OCI-LY1 (cell line): ENCODE data around the gene SULT2B1.

Experiments used
- H2AFZ ChIP-seq: fragments of 200-600 bp; sonication (generic), shearing (Covaris generic); 2 replicates; pipeline ENCODE4 v1.6.0; 2014; ENCODE audit warnings: antibody characterized with exemption, mild to moderate bottlenecking, low read length
- H3F3A ChIP-seq: fragments of 200-600 bp; sonication (generic), shearing (Covaris generic); 2 replicates; pipeline ENCODE4 v1.6.0; 2014; ENCODE audit warnings: mild to moderate bottlenecking, antibody characterized with exemption, low read length, moderate library complexity; ENCODE audit not compliant: insufficient read depth
- H3K27ac ChIP-seq: fragments of 200-600 bp; sonication (generic); 2 replicates; pipeline ENCODE4 v1.5.1; 2014; ENCODE audit warnings: low read length, mixed run types, mild to moderate bottlenecking, low read depth; ENCODE audit not compliant: poor library complexity, severe bottlenecking
- H3K27me3 ChIP-seq: fragments of 200-600 bp; sonication (generic); 2 replicates; pipeline ENCODE4 v1.6.0; 2014; ENCODE audit warnings: antibody characterized with exemption, mild to moderate bottlenecking, low read length, moderate library complexity; ENCODE audit not compliant: insufficient read depth
- H3K36me3 ChIP-seq: fragments of 200-600 bp; sonication (generic); 2 replicates; pipeline ENCODE4 v1.6.1; 2014; ENCODE audit warnings: mild to moderate bottlenecking, antibody characterized with exemption, low read length, moderate library complexity, mixed read lengths; ENCODE audit not compliant: insufficient read depth
- H3K4me1 ChIP-seq: fragments of 200-600 bp; sonication (generic); 2 replicates; pipeline ENCODE4 v1.5.1; 2014; ENCODE audit warnings: mild to moderate bottlenecking, low read length, moderate library complexity; ENCODE audit not compliant: insufficient read depth, severe bottlenecking
- H3K4me2 ChIP-seq: fragments of 200-600 bp; sonication (generic), shearing (Covaris generic); 2 replicates; pipeline ENCODE4 v1.6.1; 2014; ENCODE audit warnings: low read length
- H3K4me3 ChIP-seq: fragments of 200-600 bp; sonication (generic); 2 replicates; pipeline ENCODE4 v1.5.1; 2014; ENCODE audit warnings: low read length, low read depth, mild to moderate bottlenecking, mixed read lengths; ENCODE audit not compliant: poor library complexity, severe bottlenecking
- H3K79me2 ChIP-seq: fragments of 200-600 bp; shearing (Covaris generic); 2 replicates; pipeline ENCODE4 v1.6.1; 2016; ENCODE audit warnings: mixed run types, low read length, mixed read lengths; ENCODE audit not compliant: insufficient read depth
- H3K9ac ChIP-seq: fragments of 200-600 bp; sonication (generic), shearing (Covaris generic); 2 replicates; pipeline ENCODE4 v1.6.1; 2014; ENCODE audit warnings: mild to moderate bottlenecking, low read length, mixed read lengths
- H3K9me2 ChIP-seq: fragments of 200-600 bp; sonication (generic), shearing (Covaris generic); 2 replicates; pipeline ENCODE4 v1.6.1; 2014; ENCODE audit warnings: low read depth, mild to moderate bottlenecking, low read length, mixed read lengths
- H3K9me3 ChIP-seq: fragments of 200-600 bp; shearing (Covaris generic); 2 replicates; pipeline ENCODE4 v1.6.1; 2014; ENCODE audit warnings: low read length, mixed read lengths
- H4K20me1 ChIP-seq: fragments of 200-600 bp; sonication (generic), shearing (Covaris generic); 2 replicates; pipeline ENCODE4 v1.6.0; 2016; ENCODE audit warnings: mild to moderate bottlenecking, low read length; ENCODE audit not compliant: insufficient read depth
- EZH2 ChIP-seq: fragments of 200-600 bp; sonication (generic), shearing (Covaris generic); IDR thresholded peaks from 2 replicates; pipeline ENCODE4 v1.8.0; 2017; ENCODE audit warnings: borderline replicate concordance, mixed run types, mild to moderate bottlenecking, antibody characterized with exemption, low read length, moderate library complexity, mixed read lengths
- TF ChIP-seq, protein P1 (sequence below): fragments of 200-600 bp; sonication (generic), shearing (Covaris generic); IDR thresholded peaks from 2 replicates; pipeline ENCODE4 v1.5.1; 2017; ENCODE audit warnings: mild to moderate bottlenecking, antibody characterized with exemption, low read length, moderate library complexity, mixed read lengths

Gene SULT2B1

GRCh38 chr19:48613024-48613851 is 61.3 kb downstream of the SULT2B1 start:
- Histone ChIP-seq H3F3A (no peaks in the 10 kb centered on the region), H3K36me3 (peaks cover 45% of the 10 kb centered on the region), H3K9me3 (no peaks in the 10 kb centered on the region), H2AFZ (no peak overlapping the region), H3K27me3 (no peaks in the 10 kb centered on the region), H3K79me2 (peaks cover 13% of the 10 kb centered on the region), H3K4me3 (no peak overlapping the region), H3K27ac (no peak overlapping the region), H3K9ac (no peak overlapping the region), H3K9me2 (no peaks in the 10 kb centered on the region), H3K4me1 (peaks cover 44% of the 10 kb centered on the region), H4K20me1 (no peaks in the 10 kb centered on the region), H3K4me2 (no peak overlapping the region)
- TF ChIP-seq EZH2: no peak

DNA sequence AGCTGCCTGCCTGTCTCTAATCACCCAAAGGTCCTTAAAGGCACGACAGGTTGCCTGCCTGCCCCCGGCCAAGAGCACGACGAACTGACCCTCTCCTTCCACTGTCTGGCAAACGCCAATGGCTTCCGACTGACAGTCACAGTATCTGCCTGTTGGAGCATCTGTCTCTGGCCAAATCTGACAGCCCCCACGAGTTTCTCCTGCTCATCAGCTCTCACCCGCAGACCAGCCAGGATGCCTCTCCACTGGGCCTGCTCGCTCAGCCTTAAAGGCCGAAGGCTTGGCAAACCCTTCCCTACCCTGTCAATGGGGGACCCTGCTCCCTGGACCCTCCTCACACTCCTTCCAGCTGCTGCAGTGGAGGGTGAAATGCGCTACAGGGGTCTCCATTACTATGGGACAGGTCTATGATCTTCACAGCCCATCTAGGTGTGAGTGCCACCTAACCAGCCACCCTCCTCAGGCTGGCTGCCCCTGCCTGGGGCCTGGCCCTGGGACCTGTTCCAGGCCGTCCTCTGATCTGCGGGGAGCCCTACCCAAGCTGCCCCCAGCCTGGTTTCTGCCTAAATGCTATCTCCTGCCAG is 62.0 kb downstream of the SULT2B1 start:
- Histone ChIP-seq H3K4me2 (no peak overlapping the region), H2AFZ (no peak overlapping the region), H3K9me3 (no peaks in the 10 kb centered on the region), H3K4me1 (peaks cover 39% of the 10 kb centered on the region), H3K27me3 (no peaks in the 10 kb centered on the region), H3K9me2 (no peaks in the 10 kb centered on the region), H3K4me3 (no peak overlapping the region), H4K20me1 (no peaks in the 10 kb centered on the region), H3K9ac (no peak overlapping the region), H3K36me3 (peaks cover 50% of the 10 kb centered on the region), H3K27ac (no peak overlapping the region), H3F3A (no peaks in the 10 kb centered on the region), H3K79me2 (peaks cover 20% of the 10 kb centered on the region)
- TF ChIP-seq, protein P1, sequence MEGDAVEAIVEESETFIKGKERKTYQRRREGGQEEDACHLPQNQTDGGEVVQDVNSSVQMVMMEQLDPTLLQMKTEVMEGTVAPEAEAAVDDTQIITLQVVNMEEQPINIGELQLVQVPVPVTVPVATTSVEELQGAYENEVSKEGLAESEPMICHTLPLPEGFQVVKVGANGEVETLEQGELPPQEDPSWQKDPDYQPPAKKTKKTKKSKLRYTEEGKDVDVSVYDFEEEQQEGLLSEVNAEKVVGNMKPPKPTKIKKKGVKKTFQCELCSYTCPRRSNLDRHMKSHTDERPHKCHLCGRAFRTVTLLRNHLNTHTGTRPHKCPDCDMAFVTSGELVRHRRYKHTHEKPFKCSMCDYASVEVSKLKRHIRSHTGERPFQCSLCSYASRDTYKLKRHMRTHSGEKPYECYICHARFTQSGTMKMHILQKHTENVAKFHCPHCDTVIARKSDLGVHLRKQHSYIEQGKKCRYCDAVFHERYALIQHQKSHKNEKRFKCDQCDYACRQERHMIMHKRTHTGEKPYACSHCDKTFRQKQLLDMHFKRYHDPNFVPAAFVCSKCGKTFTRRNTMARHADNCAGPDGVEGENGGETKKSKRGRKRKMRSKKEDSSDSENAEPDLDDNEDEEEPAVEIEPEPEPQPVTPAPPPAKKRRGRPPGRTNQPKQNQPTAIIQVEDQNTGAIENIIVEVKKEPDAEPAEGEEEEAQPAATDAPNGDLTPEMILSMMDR: no peak
- no peak for TF ChIP-seq EZH2

- H3K36me3 ChIP-seq: peaks cover 50% of the 10 kb centered on the region
- H4K20me1 ChIP-seq: no peaks in the 10 kb centered on the region
- H3K4me1 ChIP-seq: peaks cover 37% of the 10 kb centered on the region
- no peak within 1 kb of the TSS for H3K4me3 ChIP-seq
- no peaks in the 10 kb centered on the region for H3K9me3 ChIP-seq
- H3K27ac ChIP-seq: peak within 1 kb of the TSS; percentile 22
- no peak within 1 kb of the TSS; the same call in 1 of the 2 replicates for H3K4me2 ChIP-seq
- no peaks in the 10 kb centered on the region for H3K27me3 ChIP-seq
- no peak within 1 kb of the TSS for H2AFZ ChIP-seq
- peaks cover 20% of the 10 kb centered on the region for H3K79me2 ChIP-seq
- H3K9ac ChIP-seq: no peak within 1 kb of the TSS; the same call in 1 of the 2 replicates
- H3K9me2 ChIP-seq: no peaks in the 10 kb centered on the region
- no peaks in the 10 kb centered on the region for H3F3A ChIP-seq
- no peak for TF ChIP-seq EZH2
- TF ChIP-seq, protein P1: no peak
Measured at GRCh38 chr19:48614436-48615230, 62.7 kb downstream of the SULT2B1 start, which contains the start of gene FAM83E. FAM83E (minus strand) TSS chr19:48615076; CDS start chr19:48613372, 1,704 bp downstream.
